Measurements from ENCODE around the gene TMTC1.

GRCh38 chr12:29709054-29709453, 74.7 kb downstream of the TMTC1 start:
- TF ChIP-seq CTCF (conservative IDR thresholded peaks at IDR 0.05 in 1 of 2, IDR thresholded peaks at IDR 0.05 in 1 of 2; ENCODE audit: low read depth in 1 of 2, low read length in 2 of 2): no peak
- TF ChIP-seq EZH2 (IDR thresholded peaks at IDR 0.05; ENCODE audit: low read length, missing control alignments): no peak
